Gastroesophageal sphincter (tissue), 4 donors: ENCODE data around the gene ARID1B. TPM values are rescaled to one million over a fixed set of nuclear protein-coding genes. Genes with fewer than 3 reads are reported as not detected.

Source experiments
- ATAC-seq: fragments of 150-250 bp; one replicate; pipeline ENCODE4 v1.9.1; 2016; ENCODE audit warnings: mild to moderate bottlenecking, moderate library complexity
- H3K27ac ChIP-seq, 4 donors: fragments of 200-600 bp; sonication (generic) in 3 of 4; 1 replicate in 3 of 4; 2 replicates in 1 of 4; pipeline ENCODE4 v1.5.1; 2016 to 2019
- H3K27me3 ChIP-seq: fragments of 200-600 bp; sonication (generic); one replicate; pipeline ENCODE4 v1.5.1; 2019
- H3K36me3 ChIP-seq, 2 donors: fragments of 200-600 bp; sonication (generic); one replicate each; pipeline ENCODE4 v1.5.1; 2019; ENCODE audit warnings: control low read depth in 1 of 2
- H3K4me1 ChIP-seq, 3 donors: fragments of 200-600 bp; sonication (generic); 1 replicate in 2 of 3; 2 replicates in 1 of 3; pipeline ENCODE4 v1.5.1; 2016 to 2019; ENCODE audit warnings: control low read depth in 2 of 3
- H3K4me3 ChIP-seq, 2 donors: fragments of 200-600 bp; sonication (generic); one replicate each; pipeline ENCODE4 v1.5.1; 2019; ENCODE audit warnings: mild to moderate bottlenecking in 1 of 2, moderate library complexity in 1 of 2
- H3K9me3 ChIP-seq, 3 donors: fragments of 200-600 bp; sonication (generic); one replicate each; pipeline ENCODE4 v1.5.1; 2017 to 2019; ENCODE audit warnings: control low read depth in 2 of 3
- EP300 ChIP-seq: sonication (generic); formaldehyde crosslinking; IDR thresholded peaks from one replicate; pipeline ENCODE4 v1.6.1; 2017; ENCODE audit warnings: antibody characterized with exemption, mild to moderate bottlenecking
- POLR2A ChIP-seq, 2 donors: fragments of 450-650 bp; IDR thresholded peaks; one replicate each; pipeline ENCODE4 v1.6.1; 2017; ENCODE audit warnings: antibody characterized with exemption in 2 of 2, mild to moderate bottlenecking in 2 of 2, moderate library complexity in 1 of 2
- POLR2AphosphoS5 ChIP-seq: sonication (generic); formaldehyde crosslinking; IDR thresholded peaks from one replicate; pipeline ENCODE4 v1.6.1; 2017; ENCODE audit warnings: antibody characterized with exemption
- WGBS, 2 donors: methylation state at CpG; one replicate each; pipeline ENCODE4 v1.1.5; 2018; ENCODE audit warnings: low coverage in 1 of 2; 5-methylcytosine and 5-hydroxymethylcytosine counted together
- total RNA-seq, 4 donors: library from RNA; depleted of rRNA; stranded (reverse); fragments of >200 nt; gene quantifications; one replicate each; pipeline ENCODE4 v1.1.0, GENCODE V29; 2016
- TF ChIP-seq, protein P1 (sequence below), 4 experiments: fragments of 200-600 bp in 2 of 4; fragments of 450-650 bp in 2 of 4; sonication (generic) in 1 of 4; IDR thresholded peaks; one replicate each; pipeline ENCODE4 v1.5.1; 2017 to 2019; ENCODE audit warnings: antibody characterized with exemption in 4 of 4, mild to moderate bottlenecking in 2 of 4, moderate library complexity in 2 of 4

The ARID1B gene
- total RNA-seq, 4 donors from 2014 or later = 40.0 to 106 (median 79.7) TPM

DNA sequence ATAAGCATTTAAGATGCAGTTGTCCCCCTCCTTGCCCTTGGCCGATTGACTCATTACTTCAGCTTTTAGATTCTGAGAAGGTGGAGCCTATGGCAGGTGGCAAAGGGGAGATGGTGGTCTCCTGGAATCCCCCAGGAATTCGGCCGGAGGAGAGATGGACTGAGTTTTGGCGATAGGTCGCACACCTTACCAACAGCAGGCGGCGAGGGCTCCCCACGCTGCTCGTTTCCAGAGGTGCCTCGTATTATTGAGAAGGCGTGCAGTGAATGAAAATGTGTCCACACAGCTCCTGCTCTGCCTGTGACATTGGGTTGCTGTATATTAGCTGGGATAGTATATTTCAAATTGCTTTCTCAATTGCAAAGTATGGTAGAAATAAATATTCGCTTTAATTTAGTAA is 224.5 kb downstream of the ARID1B start:
- Histone ChIP-seq H3K4me1 (peaks cover 0 to 21% (median 0%) of the 10 kb centered on the region in 3 donors), H3K27me3 (no peaks in the 10 kb centered on the region), H3K27ac (no peak overlapping the region), H3K36me3 (no peaks in the 10 kb centered on the region), H3K9me3 (no peaks in the 10 kb centered on the region), H3K4me3 (no peak overlapping the region)
- 87 to 96% methylated on average over 7 to 11 of the region's 12 CpGs for WGBS, 2 donors
- TF ChIP-seq POLR2A (IDR thresholded peaks at IDR 0.05) = no peak
- TF ChIP-seq, protein P1, sequence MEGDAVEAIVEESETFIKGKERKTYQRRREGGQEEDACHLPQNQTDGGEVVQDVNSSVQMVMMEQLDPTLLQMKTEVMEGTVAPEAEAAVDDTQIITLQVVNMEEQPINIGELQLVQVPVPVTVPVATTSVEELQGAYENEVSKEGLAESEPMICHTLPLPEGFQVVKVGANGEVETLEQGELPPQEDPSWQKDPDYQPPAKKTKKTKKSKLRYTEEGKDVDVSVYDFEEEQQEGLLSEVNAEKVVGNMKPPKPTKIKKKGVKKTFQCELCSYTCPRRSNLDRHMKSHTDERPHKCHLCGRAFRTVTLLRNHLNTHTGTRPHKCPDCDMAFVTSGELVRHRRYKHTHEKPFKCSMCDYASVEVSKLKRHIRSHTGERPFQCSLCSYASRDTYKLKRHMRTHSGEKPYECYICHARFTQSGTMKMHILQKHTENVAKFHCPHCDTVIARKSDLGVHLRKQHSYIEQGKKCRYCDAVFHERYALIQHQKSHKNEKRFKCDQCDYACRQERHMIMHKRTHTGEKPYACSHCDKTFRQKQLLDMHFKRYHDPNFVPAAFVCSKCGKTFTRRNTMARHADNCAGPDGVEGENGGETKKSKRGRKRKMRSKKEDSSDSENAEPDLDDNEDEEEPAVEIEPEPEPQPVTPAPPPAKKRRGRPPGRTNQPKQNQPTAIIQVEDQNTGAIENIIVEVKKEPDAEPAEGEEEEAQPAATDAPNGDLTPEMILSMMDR (IDR thresholded peaks at IDR 0.05) = no peak
- no peak for ATAC-seq

DNA sequence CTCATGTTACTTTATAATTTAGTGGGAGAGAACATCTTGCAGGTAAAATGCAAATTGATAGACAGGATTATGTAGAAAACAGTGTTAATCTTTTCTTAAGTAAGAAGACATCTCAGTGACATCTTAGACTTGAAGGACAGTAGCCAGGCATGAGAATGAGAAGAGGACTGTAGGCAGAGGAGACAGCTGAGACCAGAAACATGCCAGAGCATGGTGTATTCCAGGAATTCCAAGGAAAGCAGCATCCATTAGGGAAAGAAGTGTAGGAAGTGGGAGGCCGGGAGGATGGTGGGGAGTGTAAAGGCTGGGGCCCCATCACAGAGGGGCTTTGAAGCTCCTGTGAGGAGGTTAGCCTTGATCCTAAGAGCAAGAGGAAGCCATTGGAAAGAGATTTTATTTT is 225.6 kb downstream of the ARID1B start:
- H3K4me3 ChIP-seq = no peak overlapping the region
- TF ChIP-seq, protein P1 (IDR thresholded peaks at IDR 0.05) = no peak
- ATAC-seq = no peak
- H3K36me3 ChIP-seq = no peaks in the 10 kb centered on the region
- H3K27me3 ChIP-seq = no peaks in the 10 kb centered on the region
- H3K27ac ChIP-seq = no peak overlapping the region
- no peaks in the 10 kb centered on the region for H3K9me3 ChIP-seq
- H3K4me1 ChIP-seq = peaks cover 0 to 26% (median 0%) of the 10 kb centered on the region in 3 donors
- 87 to 100% methylated on average over 1 of the region's 1 CpG for WGBS, 2 donors

DNA sequence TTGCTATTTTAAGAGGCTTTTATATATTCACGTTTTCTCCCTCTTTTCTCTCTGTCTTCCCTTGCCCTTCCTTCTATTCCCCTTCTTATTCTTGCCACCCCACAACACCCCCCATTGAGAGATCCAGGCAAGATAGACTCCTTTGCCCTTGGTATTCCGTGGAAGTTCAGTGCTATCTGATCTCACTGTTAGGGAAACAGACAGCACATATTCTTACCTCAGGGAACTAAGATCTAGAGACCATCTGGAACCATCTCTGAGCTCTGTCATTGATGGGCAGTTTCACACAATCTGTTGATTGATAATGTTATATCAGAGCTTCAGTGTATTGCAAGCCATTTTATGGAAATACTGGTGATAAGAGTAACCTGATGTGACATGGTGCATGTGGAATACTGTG is 228.8 kb downstream of the ARID1B start:
- H3K4me1 ChIP-seq = peaks cover 0 to 26% (median 0%) of the 10 kb centered on the region in 3 donors
- no peak for ATAC-seq
- H3K36me3 ChIP-seq = no peaks in the 10 kb centered on the region
- no peak overlapping the region for H3K27ac ChIP-seq
- WGBS, 2 donors = 17% methylated on average over 2 of the region's 2 CpGs; no CpG with 5 or more reads in 1 of the 2 donors
- H3K4me3 ChIP-seq = no peak overlapping the region
- TF ChIP-seq, protein P1 (IDR thresholded peaks at IDR 0.05) = no peak
- TF ChIP-seq EP300 (no peak), POLR2AphosphoS5 (no peak), POLR2A (IDR thresholded peaks at IDR 0.05) (no peak)
- no peaks in the 10 kb centered on the region for H3K9me3 ChIP-seq
- H3K27me3 ChIP-seq = no peaks in the 10 kb centered on the region

GRCh38 chr6:157008568-157008967 is 231.4 kb downstream of the ARID1B start:
- WGBS, 2 donors = 91 to 100% methylated on average over 3 to 4 of the region's 7 CpGs
- Histone ChIP-seq H3K4me3 (no peak overlapping the region), H3K27ac (no peak overlapping the region), H3K27me3 (no peaks in the 10 kb centered on the region), H3K9me3 (no peaks in the 10 kb centered on the region), H3K36me3 (no peaks in the 10 kb centered on the region), H3K4me1 (peaks cover 0 to 31% (median 0%) of the 10 kb centered on the region in 3 donors)
- no peak for ATAC-seq
- TF ChIP-seq POLR2A (IDR thresholded peaks at IDR 0.05) = no peak
- no peak for TF ChIP-seq POLR2AphosphoS5
- TF ChIP-seq, protein P1 (IDR thresholded peaks at IDR 0.05) = no peak
- TF ChIP-seq EP300 = no peak

- no peaks in the 10 kb centered on the region for H3K9me3 ChIP-seq
- no peak overlapping the region for H3K27ac ChIP-seq
- H3K27me3 ChIP-seq = no peaks in the 10 kb centered on the region
- peaks cover 0 to 20% (median 0%) of the 10 kb centered on the region in 3 donors for H3K4me1 ChIP-seq
- TF ChIP-seq EP300 = no peak
- TF ChIP-seq, protein P1 (IDR thresholded peaks at IDR 0.05) = no peak
- no peak for TF ChIP-seq POLR2AphosphoS5
- no peak for TF ChIP-seq POLR2A (IDR thresholded peaks at IDR 0.05)
- no peak for ATAC-seq
- H3K4me3 ChIP-seq = no peak overlapping the region
- WGBS, 2 donors = 77 to 100% methylated on average over 3 of the region's 3 CpGs
- no peaks in the 10 kb centered on the region for H3K36me3 ChIP-seq
These were observed 235.2 kb downstream of the ARID1B start for GRCh38 chr6:157012355-157012754.
